Astrocyte (in vitro differentiated cells and primary cell): ENCODE results near the gene TRIP12. TPM values are rescaled to one million over a fixed set of nuclear protein-coding genes. Genes with fewer than 3 reads are reported as not detected.

Source experiments
- DNase-seq: peaks from one replicate; pipeline ENCODE4 v3.0.0-alpha.2; 2010; ENCODE audit warnings: low read depth
- FAIRE-seq: peaks from 2 replicates; lab custom pipeline; 2011; peaks lifted over from hg19 to GRCh38; lab: Jason Lieb, UNC
- H2AFZ ChIP-seq: 2 replicates; pipeline ENCODE4 v1.6.0; 2012; ENCODE audit warnings: low read depth, low read length, inconsistent platforms
- H3K27ac ChIP-seq: 2 replicates; pipeline ENCODE4 v1.5.1; 2011; ENCODE audit warnings: low read depth, low read length, inconsistent platforms
- H3K27me3 ChIP-seq: 2 replicates; pipeline ENCODE4 v1.6.0; 2011; ENCODE audit warnings: low read length, inconsistent platforms; ENCODE audit not compliant: insufficient read depth
- H3K36me3 ChIP-seq: 2 replicates; pipeline ENCODE4 v1.5.1; 2011; ENCODE audit warnings: low read length, inconsistent platforms; ENCODE audit not compliant: insufficient read depth
- H3K4me1 ChIP-seq: 2 replicates; pipeline ENCODE4 v1.5.1; 2011; ENCODE audit warnings: low read length, inconsistent platforms; ENCODE audit not compliant: insufficient read depth
- H3K4me2 ChIP-seq: 2 replicates; pipeline ENCODE4 v1.6.0; 2012; ENCODE audit warnings: low read length, inconsistent platforms
- H3K4me3 ChIP-seq: 2 replicates; pipeline ENCODE4 v1.5.1; 2011; ENCODE audit warnings: low read depth, mild to moderate bottlenecking, low read length, inconsistent platforms; ENCODE audit not compliant: insufficient read depth
- H3K79me2 ChIP-seq: 2 replicates; pipeline ENCODE4 v1.6.0; 2012; ENCODE audit warnings: mild to moderate bottlenecking, low read length, inconsistent platforms; ENCODE audit not compliant: insufficient read depth
- H3K9ac ChIP-seq: 2 replicates; pipeline ENCODE4 v1.6.0; 2012; ENCODE audit warnings: mild to moderate bottlenecking, low read length, inconsistent platforms
- H3K9me3 ChIP-seq: 2 replicates; pipeline ENCODE4 v1.5.1; 2012; ENCODE audit warnings: low read depth, mild to moderate bottlenecking, low read length, inconsistent platforms; ENCODE audit not compliant: insufficient read depth
- H4K20me1 ChIP-seq: 2 replicates; pipeline ENCODE4 v1.6.0; 2012; ENCODE audit warnings: low read length, inconsistent platforms; ENCODE audit not compliant: insufficient read depth
- H3K27ac Mint-ChIP-seq: one replicate; pipeline ENCODE4 v1.8.0; 2021; ENCODE audit warnings: mild to moderate bottlenecking, mixed read lengths; ENCODE audit not compliant: unreplicated experiment
- H3K27me3 Mint-ChIP-seq: one replicate; pipeline ENCODE4 v1.8.0; 2021; ENCODE audit warnings: low read depth, mixed read lengths; ENCODE audit not compliant: unreplicated experiment
- H3K36me3 Mint-ChIP-seq: one replicate; pipeline ENCODE4 v1.8.0; 2021; ENCODE audit warnings: low read depth, mixed read lengths; ENCODE audit not compliant: unreplicated experiment
- H3K4me1 Mint-ChIP-seq: one replicate; pipeline ENCODE4 v1.8.0; 2021; ENCODE audit warnings: low read depth, mixed read lengths; ENCODE audit not compliant: unreplicated experiment
- H3K4me3 Mint-ChIP-seq: one replicate; pipeline ENCODE4 v1.8.0; 2021; ENCODE audit warnings: mild to moderate bottlenecking, moderate library complexity, mixed read lengths; ENCODE audit not compliant: unreplicated experiment
- H3K9me3 Mint-ChIP-seq: one replicate; pipeline ENCODE4 v1.8.0; 2021; ENCODE audit warnings: mild to moderate bottlenecking, mixed read lengths; ENCODE audit not compliant: unreplicated experiment
- EZH2 ChIP-seq: IDR thresholded peaks from 2 replicates; pipeline ENCODE4 v1.6.1; 2012; ENCODE audit warnings: mild to moderate bottlenecking, low read length, inconsistent platforms; ENCODE audit not compliant: insufficient read depth
- total RNA-seq: library from RNA; stranded (reverse); gene quantifications from 2 replicates; pipeline ENCODE4 v1.2.1, GENCODE V29; 2021
- TF ChIP-seq, protein P1 (sequence below): IDR thresholded peaks from 2 replicates; pipeline ENCODE4 v1.5.1; 2011; ENCODE audit warnings: low read depth, mild to moderate bottlenecking, inconsistent platforms, low read length, moderate library complexity; ENCODE audit not compliant: insufficient read depth

Gene TRIP12
- total RNA-seq, 1 donor from 2014 or later: 379 TPM

DNA sequence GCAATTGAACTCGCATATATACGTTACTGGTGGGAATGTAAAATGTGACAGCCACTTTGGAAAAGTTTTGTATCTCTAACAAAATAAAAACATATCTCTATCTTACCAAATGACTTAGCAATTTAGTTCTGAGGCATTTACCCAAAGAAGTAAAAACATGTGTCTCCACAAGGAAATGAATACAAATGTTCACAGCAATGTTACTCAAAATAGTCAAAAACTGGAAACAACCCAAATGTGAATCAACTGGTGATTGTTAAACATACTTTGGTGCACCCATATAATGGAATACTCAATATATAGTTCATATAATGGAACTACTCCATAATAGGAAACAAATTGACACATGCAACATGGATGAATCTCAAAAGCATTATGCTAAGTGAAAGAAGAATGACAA, 137.0 kb downstream of the TRIP12 start:
- peaks cover 18% of the 10 kb centered on the region for H3K4me1 Mint-ChIP-seq
- no peak overlapping the region for H3K4me3 ChIP-seq
- no peak overlapping the region for H3K27ac Mint-ChIP-seq
- no peaks in the 10 kb centered on the region for H3K27me3 ChIP-seq
- peaks cover 24% of the 10 kb centered on the region for H4K20me1 ChIP-seq
- H3K9me3 Mint-ChIP-seq: no peaks in the 10 kb centered on the region
- H3K79me2 ChIP-seq: peaks cover 8% of the 10 kb centered on the region
- FAIRE-seq (no peak), DNase-seq (no peak)
- no peak for TF ChIP-seq EZH2
- TF ChIP-seq, protein P1, sequence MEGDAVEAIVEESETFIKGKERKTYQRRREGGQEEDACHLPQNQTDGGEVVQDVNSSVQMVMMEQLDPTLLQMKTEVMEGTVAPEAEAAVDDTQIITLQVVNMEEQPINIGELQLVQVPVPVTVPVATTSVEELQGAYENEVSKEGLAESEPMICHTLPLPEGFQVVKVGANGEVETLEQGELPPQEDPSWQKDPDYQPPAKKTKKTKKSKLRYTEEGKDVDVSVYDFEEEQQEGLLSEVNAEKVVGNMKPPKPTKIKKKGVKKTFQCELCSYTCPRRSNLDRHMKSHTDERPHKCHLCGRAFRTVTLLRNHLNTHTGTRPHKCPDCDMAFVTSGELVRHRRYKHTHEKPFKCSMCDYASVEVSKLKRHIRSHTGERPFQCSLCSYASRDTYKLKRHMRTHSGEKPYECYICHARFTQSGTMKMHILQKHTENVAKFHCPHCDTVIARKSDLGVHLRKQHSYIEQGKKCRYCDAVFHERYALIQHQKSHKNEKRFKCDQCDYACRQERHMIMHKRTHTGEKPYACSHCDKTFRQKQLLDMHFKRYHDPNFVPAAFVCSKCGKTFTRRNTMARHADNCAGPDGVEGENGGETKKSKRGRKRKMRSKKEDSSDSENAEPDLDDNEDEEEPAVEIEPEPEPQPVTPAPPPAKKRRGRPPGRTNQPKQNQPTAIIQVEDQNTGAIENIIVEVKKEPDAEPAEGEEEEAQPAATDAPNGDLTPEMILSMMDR: no peak
- H3K4me1 ChIP-seq: peaks cover 18% of the 10 kb centered on the region
- peaks cover 34% of the 10 kb centered on the region for H3K36me3 ChIP-seq
- H3K4me2 ChIP-seq: no peak overlapping the region
- H2AFZ ChIP-seq: no peak overlapping the region
- H3K27ac ChIP-seq: no peak overlapping the region
- H3K27me3 Mint-ChIP-seq: no peaks in the 10 kb centered on the region
- no peak overlapping the region for H3K9ac ChIP-seq
- no peak overlapping the region for H3K4me3 Mint-ChIP-seq
- peaks cover 25% of the 10 kb centered on the region for H3K36me3 Mint-ChIP-seq
- no peaks in the 10 kb centered on the region for H3K9me3 ChIP-seq

DNA sequence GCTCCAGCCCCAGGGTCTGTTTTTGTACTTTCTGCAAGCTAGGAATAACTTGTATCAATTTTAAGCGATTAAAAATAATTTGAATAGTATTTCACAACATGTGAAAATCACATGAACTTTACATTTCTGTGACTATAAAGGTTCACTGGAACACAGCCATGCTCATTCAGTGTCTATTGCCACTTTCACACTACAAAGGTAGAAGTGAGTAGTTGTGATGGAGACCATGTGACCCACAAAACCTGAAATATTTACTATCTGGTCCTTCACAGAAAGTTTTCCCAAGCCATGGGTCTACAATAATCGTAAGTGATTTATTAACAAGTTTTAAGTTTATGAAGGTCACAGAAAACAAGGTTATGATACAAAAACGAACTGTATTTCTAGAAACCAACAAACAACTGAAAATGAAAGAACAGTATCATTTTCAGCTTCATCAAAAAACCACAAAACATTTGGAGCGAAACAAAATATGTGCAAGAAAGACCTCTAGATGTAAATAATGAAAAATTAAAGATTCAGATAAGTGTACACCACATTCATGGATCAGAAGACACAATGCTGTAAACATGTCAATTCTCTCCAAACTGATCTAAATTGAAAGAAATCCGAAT, 138.6 kb downstream of the TRIP12 start:
- Histone ChIP-seq H3K4me1 (peaks cover 25% of the 10 kb centered on the region), H3K4me3 (no peak overlapping the region), H3K9ac (no peak overlapping the region), H3K27ac (no peak overlapping the region), H3K36me3 (peaks cover 30% of the 10 kb centered on the region), H4K20me1 (peaks cover 24% of the 10 kb centered on the region), H3K4me2 (no peak overlapping the region), H2AFZ (no peak overlapping the region), H3K27me3 (no peaks in the 10 kb centered on the region), H3K79me2 (peaks cover 15% of the 10 kb centered on the region), H3K9me3 (no peaks in the 10 kb centered on the region)
- Mint-ChIP-seq H3K27ac (no peak overlapping the region), H3K4me1 (peaks cover 25% of the 10 kb centered on the region), H3K36me3 (peaks cover 18% of the 10 kb centered on the region), H3K27me3 (no peaks in the 10 kb centered on the region), H3K4me3 (no peak overlapping the region), H3K9me3 (no peaks in the 10 kb centered on the region)
- DNase-seq (no peak), FAIRE-seq (peak; percentile 32)
- no peak for TF ChIP-seq EZH2
- TF ChIP-seq, protein P1: no peak
